AG09309 (cell line): ENCODE measurements around the gene NLRP6.
"Not testable (repeated sequence)": the region's sequence is repeated elsewhere in the genome, so short reads cannot be mapped to it uniquely, and the experiment has no call there.

Experiments used
- DNase-seq: peaks from one replicate; pipeline ENCODE4 v3.0.0-alpha.2; 2010; ENCODE audit warnings: low read depth
- H3K4me3 ChIP-seq: 2 replicates; pipeline ENCODE4 v1.5.1; 2011; ENCODE audit warnings: mild to moderate bottlenecking, low read depth, low read length, moderate library complexity; ENCODE audit not compliant: control insufficient read depth
- TF ChIP-seq, protein P1 (sequence below): IDR thresholded peaks from 2 replicates; pipeline ENCODE4 v1.5.1; 2011; ENCODE audit warnings: mild to moderate bottlenecking, low read depth, low read length, inconsistent platforms; ENCODE audit not compliant: insufficient read depth, control insufficient read depth; ENCODE audit errors: missing control alignments

The NLRP6 gene

GRCh38 chr11:267491-267994 lies 10.7 kb upstream of the NLRP6 start:
- H3K4me3 ChIP-seq: no peak overlapping the region
- no peak for DNase-seq

GRCh38 chr11:268716-269145 lies 9.5 kb upstream of the NLRP6 start:
- not testable (repeated sequence) for H3K4me3 ChIP-seq
- peak; percentile 18 for DNase-seq
- TF ChIP-seq, protein P1, sequence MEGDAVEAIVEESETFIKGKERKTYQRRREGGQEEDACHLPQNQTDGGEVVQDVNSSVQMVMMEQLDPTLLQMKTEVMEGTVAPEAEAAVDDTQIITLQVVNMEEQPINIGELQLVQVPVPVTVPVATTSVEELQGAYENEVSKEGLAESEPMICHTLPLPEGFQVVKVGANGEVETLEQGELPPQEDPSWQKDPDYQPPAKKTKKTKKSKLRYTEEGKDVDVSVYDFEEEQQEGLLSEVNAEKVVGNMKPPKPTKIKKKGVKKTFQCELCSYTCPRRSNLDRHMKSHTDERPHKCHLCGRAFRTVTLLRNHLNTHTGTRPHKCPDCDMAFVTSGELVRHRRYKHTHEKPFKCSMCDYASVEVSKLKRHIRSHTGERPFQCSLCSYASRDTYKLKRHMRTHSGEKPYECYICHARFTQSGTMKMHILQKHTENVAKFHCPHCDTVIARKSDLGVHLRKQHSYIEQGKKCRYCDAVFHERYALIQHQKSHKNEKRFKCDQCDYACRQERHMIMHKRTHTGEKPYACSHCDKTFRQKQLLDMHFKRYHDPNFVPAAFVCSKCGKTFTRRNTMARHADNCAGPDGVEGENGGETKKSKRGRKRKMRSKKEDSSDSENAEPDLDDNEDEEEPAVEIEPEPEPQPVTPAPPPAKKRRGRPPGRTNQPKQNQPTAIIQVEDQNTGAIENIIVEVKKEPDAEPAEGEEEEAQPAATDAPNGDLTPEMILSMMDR: peak; percentile 27

More at GRCh38 chr11:267491-267994, 10.7 kb upstream of the NLRP6 start:
- TF ChIP-seq, protein P1: no peak

- H3K4me3 ChIP-seq: no peak overlapping the region; the same call in 1 of the 2 replicates
- TF ChIP-seq, protein P1: no peak
- no peak for DNase-seq
Observed at GRCh38 chr11:269146-269890, 8.9 kb upstream of the NLRP6 start.

DNA sequence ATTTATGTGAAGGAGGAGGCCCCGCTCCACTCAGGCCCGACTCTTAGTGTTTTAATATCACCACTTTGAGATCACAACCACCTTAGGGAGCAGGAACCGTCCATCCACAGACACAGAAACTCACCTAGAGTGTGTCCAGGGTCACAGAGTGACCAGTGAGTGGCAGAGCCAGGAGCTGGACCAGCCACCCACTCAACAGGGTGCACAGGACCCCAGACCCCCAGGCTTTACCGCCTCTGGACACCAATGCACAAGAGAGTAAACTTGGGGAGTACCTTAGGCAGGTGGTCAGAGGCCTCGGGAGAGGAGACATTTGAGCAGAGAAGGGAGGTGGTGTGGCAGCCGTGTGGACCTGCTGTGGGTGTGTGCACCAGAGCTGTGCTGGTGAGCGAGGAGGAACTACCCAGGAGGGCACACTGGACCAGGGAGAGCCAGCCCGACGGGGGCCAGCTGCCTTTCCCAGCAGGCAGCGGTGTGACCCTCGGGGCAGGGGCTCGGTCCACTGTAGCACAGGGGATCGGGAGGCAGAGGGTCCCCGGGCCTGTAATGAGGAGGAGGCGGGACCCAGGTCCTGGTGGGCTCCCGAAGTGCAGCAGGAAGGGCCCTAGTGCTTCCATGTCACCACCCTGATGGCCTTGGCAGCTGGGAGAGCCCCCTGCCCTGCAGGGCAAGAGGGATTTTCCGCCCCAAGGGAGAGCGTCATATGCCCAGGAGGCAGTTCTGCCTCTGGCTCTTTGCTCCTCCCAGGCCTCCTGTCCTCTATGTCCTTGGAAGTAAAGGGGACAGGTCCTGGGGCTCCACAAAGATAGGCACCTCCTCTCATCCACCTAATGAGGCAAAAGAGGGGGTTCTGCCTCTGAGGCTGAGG lies 7.5 kb upstream of the NLRP6 start:
- no peak for DNase-seq
- TF ChIP-seq, protein P1: no peak
- H3K4me3 ChIP-seq: no peak overlapping the region

- no peak overlapping the region for H3K4me3 ChIP-seq
- TF ChIP-seq, protein P1: no peak
- no peak for DNase-seq
Observed at GRCh38 chr11:271319-271715, 6.9 kb upstream of the NLRP6 start.

GRCh38 chr11:272195-272930 lies 5.8 kb upstream of the NLRP6 start:
- TF ChIP-seq, protein P1: no peak
- no peak for DNase-seq
- no peak overlapping the region for H3K4me3 ChIP-seq
